Esophagus squamous epithelium (tissue), 5 donors: ENCODE results near the gene MEOX1. TPM values are rescaled to one million over a fixed set of nuclear protein-coding genes. Genes with fewer than 3 reads are reported as not detected.

ENCODE experiments used
- DNase-seq: peaks from one replicate; lab custom pipeline; 2025; lab: John Stamatoyannopoulos, UW
- H3K27ac ChIP-seq, 4 donors: fragments of 200-600 bp; sonication (generic); one replicate each; pipeline ENCODE4 v1.5.1; 2016 to 2019; ENCODE audit warnings: mild to moderate bottlenecking in 1 of 4
- H3K27me3 ChIP-seq, 4 donors: fragments of 200-600 bp; sonication (generic); 1 replicate in 3 of 4; 2 replicates in 1 of 4; pipeline versions ENCODE4 v1.5.1 to v1.6.0; 2017 to 2021; ENCODE audit warnings: antibody characterized with exemption in 1 of 4
- H3K36me3 ChIP-seq, 3 donors: fragments of 200-600 bp; sonication (generic); one replicate each; pipeline ENCODE4 v1.5.1; 2016 to 2019
- H3K4me1 ChIP-seq, 3 donors: fragments of 200-600 bp; sonication (generic); one replicate each; pipeline ENCODE4 v1.5.1; 2017 to 2019
- H3K4me3 ChIP-seq, 4 donors: fragments of 200-600 bp; sonication (generic); 1 replicate in 3 of 4; 2 replicates in 1 of 4; pipeline ENCODE4 v1.5.1; 2016 to 2019; ENCODE audit warnings: mild to moderate bottlenecking in 2 of 4, moderate library complexity in 1 of 4
- H3K9me3 ChIP-seq, 3 donors: fragments of 200-600 bp; sonication (generic); one replicate each; pipeline ENCODE4 v1.5.1; 2016 to 2019
- POLR2A ChIP-seq, 4 donors: fragments of 450-650 bp; IDR thresholded peaks; one replicate each; pipeline ENCODE4 v1.6.1; 2017; ENCODE audit warnings: antibody characterized with exemption in 4 of 4, mild to moderate bottlenecking in 4 of 4, moderate library complexity in 3 of 4
- WGBS, 2 donors: methylation state at CpG; one replicate each; pipeline ENCODE4 v1.1.5; 2018; 5-methylcytosine and 5-hydroxymethylcytosine counted together
- intact Hi-C: fragments of 100-400 bp; cut with DNase I; formaldehyde crosslinking; loops from one replicate; pipeline ENCODE4 v1.15.0; 2022
- total RNA-seq, 4 donors: library from RNA; depleted of rRNA; stranded (reverse); fragments of >200 nt; gene quantifications; one replicate each; pipeline ENCODE4 v1.1.0, GENCODE V29; 2016
- TF ChIP-seq, protein P1 (sequence below), 6 experiments: fragments of 450-650 bp in 4 of 6; fragments of 200-600 bp in 2 of 6; sonication (generic) in 2 of 6; IDR thresholded peaks; one replicate each; pipeline ENCODE4 v1.5.1; 2016 to 2019; ENCODE audit warnings: antibody characterized with exemption in 6 of 6, mild to moderate bottlenecking in 4 of 6, moderate library complexity in 4 of 6
- donor health status: DM: yes; HTN: yes; CAD: no.

The MEOX1 gene
- total RNA-seq, 4 donors from 2014 or later: 0.64 to 6.1 (median 2.7) TPM

DNA sequence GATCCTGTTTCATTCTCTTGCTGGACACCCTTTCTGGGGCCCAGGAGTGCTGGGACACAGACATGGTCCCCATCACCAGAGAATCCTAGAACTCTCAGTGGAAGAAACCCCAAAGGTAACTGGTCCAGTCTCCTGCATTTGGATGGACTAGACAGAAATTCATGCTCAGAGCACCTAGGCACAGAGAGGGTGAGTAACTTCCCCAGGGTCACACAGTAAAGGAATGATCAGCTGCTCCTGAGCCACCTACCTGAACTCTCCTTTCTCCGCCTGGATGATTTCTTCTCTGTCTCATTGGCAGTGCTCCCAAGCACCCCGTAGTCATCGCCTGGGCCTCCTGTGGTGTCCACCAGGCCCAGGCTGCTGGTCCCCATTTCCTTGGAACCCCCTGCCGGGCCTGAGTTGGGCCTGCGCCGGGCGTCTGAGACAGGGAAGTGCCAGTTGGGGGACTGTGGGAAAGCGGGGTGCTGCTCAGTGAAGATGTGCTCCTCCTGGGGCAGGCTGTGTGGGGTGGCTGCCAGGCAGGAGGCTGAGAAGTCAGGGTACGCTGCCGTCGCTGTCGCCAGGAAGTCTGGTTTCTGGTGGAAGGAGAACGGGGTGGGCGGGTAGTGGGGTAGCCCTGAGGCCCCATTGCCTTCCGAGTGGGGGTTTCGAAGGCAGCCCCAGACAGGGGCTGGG lies 767 bp downstream of the MEOX1 start:
- no peaks in the 10 kb centered on the region for H3K27me3 ChIP-seq
- H3K4me3 ChIP-seq: peak overlapping the region in 3 of 4 donors; percentile 3 to 53 (median 32)
- H3K27ac ChIP-seq: peak overlapping the region in 3 of 4 donors; percentile 56 to 69 (median 57)
- TF ChIP-seq, protein P1, sequence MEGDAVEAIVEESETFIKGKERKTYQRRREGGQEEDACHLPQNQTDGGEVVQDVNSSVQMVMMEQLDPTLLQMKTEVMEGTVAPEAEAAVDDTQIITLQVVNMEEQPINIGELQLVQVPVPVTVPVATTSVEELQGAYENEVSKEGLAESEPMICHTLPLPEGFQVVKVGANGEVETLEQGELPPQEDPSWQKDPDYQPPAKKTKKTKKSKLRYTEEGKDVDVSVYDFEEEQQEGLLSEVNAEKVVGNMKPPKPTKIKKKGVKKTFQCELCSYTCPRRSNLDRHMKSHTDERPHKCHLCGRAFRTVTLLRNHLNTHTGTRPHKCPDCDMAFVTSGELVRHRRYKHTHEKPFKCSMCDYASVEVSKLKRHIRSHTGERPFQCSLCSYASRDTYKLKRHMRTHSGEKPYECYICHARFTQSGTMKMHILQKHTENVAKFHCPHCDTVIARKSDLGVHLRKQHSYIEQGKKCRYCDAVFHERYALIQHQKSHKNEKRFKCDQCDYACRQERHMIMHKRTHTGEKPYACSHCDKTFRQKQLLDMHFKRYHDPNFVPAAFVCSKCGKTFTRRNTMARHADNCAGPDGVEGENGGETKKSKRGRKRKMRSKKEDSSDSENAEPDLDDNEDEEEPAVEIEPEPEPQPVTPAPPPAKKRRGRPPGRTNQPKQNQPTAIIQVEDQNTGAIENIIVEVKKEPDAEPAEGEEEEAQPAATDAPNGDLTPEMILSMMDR (IDR thresholded peaks at IDR 0.05): no peak
- no peak for TF ChIP-seq POLR2A (IDR thresholded peaks at IDR 0.05)
- no peaks in the 10 kb centered on the region for H3K36me3 ChIP-seq
- DNase-seq: no peak
- H3K9me3 ChIP-seq: no peaks in the 10 kb centered on the region
- intact Hi-C loops: no loop called here
- H3K4me1 ChIP-seq: peaks cover 13 to 57% (median 41%) of the 10 kb centered on the region in 3 donors
- WGBS, 2 donors: 44 to 49% methylated on average over 4 of the region's 16 CpGs

DNA sequence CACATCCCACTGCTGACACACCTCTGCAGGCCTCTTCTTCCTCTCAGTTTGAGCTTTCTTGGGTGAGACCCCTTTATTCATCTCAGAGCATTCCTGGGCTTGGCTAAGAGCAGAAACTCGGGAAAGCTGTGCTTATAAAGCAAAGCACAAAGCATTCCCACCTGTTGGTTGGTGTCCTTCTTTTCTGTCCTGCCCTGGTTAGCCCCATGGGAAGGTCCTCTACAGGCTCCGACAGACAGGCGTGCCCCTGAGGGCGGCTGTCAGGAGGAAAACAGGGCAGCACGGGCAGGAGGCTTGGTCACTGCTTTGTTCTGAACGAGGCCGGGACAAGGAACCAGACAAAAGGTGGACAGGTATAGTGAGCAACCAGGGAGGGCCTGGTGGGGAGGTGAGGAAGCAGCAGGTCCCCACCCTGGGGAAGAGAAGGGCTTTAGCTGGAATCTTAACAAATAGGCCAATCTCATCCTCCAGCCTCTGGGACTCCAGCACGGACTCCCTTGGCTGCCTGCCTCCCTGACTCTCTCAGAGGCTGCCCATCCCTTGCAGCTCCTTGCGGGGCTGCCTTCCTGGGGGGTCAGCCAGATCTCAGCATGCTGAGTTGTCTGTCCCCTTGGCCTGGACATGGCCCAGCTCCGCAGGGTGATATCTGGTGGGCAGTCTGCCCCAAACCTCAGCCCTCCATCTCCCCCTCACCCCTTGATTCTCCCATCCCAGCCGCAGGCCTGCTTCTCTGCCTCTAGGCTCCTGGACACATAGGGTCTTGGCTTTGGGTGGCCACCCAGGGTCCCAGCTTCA lies 1.7 kb downstream of the MEOX1 start:
- TF ChIP-seq POLR2A (IDR thresholded peaks at IDR 0.05): no peak
- TF ChIP-seq, protein P1 (IDR thresholded peaks at IDR 0.05): no peak
- H3K27me3 ChIP-seq: no peaks in the 10 kb centered on the region
- H3K27ac ChIP-seq: peak overlapping the region; percentile 13 to 69 (median 56)
- no peaks in the 10 kb centered on the region for H3K9me3 ChIP-seq
- H3K4me1 ChIP-seq: peaks cover 13 to 54% (median 32%) of the 10 kb centered on the region in 3 donors
- no peaks in the 10 kb centered on the region for H3K36me3 ChIP-seq
- intact Hi-C loops: no loop called here
- no peak for DNase-seq
- peak overlapping the region in 3 of 4 donors; percentile 3 to 53 (median 32) for H3K4me3 ChIP-seq
- 72 to 86% methylated on average over 5 to 7 of the region's 11 CpGs for WGBS, 2 donors

DNA sequence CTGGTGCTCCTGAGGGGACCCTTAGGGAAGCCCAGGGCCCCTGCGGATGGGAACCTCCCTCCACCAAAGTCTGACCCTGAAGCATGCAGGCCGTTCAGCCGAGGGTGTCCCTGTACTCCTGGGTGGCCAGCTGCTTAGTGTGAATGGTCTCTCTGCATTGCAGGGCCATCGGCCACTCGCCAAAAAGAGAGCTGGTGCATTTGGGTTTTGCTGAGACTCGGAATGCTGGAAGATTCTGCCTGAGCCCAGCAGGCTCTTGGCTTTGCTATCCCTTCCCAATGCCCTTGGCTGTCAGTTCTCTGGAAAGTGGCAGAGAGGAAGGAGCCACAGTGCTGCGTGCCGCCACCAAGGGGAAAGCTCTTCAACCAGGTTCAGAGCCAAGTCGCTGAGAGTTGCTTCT lies 2.8 kb downstream of the MEOX1 start:
- TF ChIP-seq, protein P1 (IDR thresholded peaks at IDR 0.05): no peak
- TF ChIP-seq POLR2A (IDR thresholded peaks at IDR 0.05): no peak
- Histone ChIP-seq H3K36me3 (no peaks in the 10 kb centered on the region), H3K9me3 (no peaks in the 10 kb centered on the region), H3K4me1 (peaks cover 13 to 49% (median 32%) of the 10 kb centered on the region in 3 donors), H3K4me3 (peak overlapping the region in 2 of 4 donors; percentile 32 to 53), H3K27ac (peak overlapping the region in 3 of 4 donors; percentile 6 to 57 (median 17)), H3K27me3 (no peaks in the 10 kb centered on the region)
- intact Hi-C loops: no loop called here
- 87 to 95% methylated on average over 4 of the region's 9 CpGs for WGBS, 2 donors
- no peak for DNase-seq

DNA sequence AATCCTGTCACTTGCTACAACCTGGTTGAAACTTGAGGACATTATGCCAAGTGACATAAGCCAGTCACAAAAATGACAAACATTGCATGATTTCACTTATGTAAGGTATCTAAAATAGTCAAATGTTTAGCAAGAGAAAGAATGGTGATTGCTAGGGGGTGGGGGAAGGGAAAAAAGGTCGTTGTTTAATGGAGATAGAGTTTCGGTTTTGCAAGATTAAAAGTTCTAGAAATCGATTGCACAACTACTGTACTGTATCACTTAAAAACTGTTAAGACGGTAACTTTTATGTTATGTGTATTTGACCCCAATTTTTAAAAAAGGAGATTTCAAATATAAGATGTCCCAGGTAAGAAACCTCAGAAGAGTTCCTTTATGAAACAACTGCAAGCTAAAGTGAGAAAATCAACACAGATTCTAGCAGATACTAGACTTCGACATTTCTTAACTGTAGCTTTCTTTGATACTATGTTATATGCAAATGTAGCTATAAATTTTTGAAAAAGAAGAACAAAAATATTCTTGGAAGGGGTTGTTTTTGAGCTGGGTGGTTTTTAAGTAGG lies 5.9 kb downstream of the MEOX1 start:
- Histone ChIP-seq H3K36me3 (no peaks in the 10 kb centered on the region), H3K27ac (peak overlapping the region; percentile 69 to 71 (median 70)), H3K9me3 (no peaks in the 10 kb centered on the region), H3K27me3 (no peaks in the 10 kb centered on the region), H3K4me1 (peaks cover 4 to 26% (median 9%) of the 10 kb centered on the region in 3 donors), H3K4me3 (peak overlapping the region in 1 of 4 donors; percentile 6)
- TF ChIP-seq, protein P1 (IDR thresholded peaks at IDR 0.05): no peak
- TF ChIP-seq POLR2A (IDR thresholded peaks at IDR 0.05): no peak
- WGBS, 2 donors: 24 to 40% methylated on average over 5 of the region's 5 CpGs
- intact Hi-C loops: no loop called here
- no peak for DNase-seq
